Neural cell (in vitro differentiated cells): ENCODE measurements around the gene TMEM244.

ENCODE experiments used
- EP300 ChIP-seq: fragments of 450-650 bp; conservative IDR thresholded peaks from 2 replicates; pipeline ENCODE4 v1.6.1; 2014; ENCODE audit warnings: antibody characterized with exemption, mild to moderate bottlenecking, moderate library complexity; ENCODE audit not compliant: poor library complexity, severe bottlenecking
- EZH2 ChIP-seq: fragments of 200-600, 300-800 bp; shearing (Covaris generic), sonication (generic); IDR thresholded peaks from 2 replicates; pipeline ENCODE4 v1.6.1; 2014; ENCODE audit warnings: antibody characterized with exemption, low read length, borderline replicate concordance, mild to moderate bottlenecking; ENCODE audit not compliant: insufficient read depth, poor library complexity, severe bottlenecking
- POLR2AphosphoS5 ChIP-seq: IDR thresholded peaks from 2 replicates; pipeline ENCODE4 v1.6.1; 2012
- REST ChIP-seq: IDR thresholded peaks from 2 replicates; pipeline ENCODE4 v1.6.1; 2012; ENCODE audit warnings: borderline replicate concordance
- SMC3 ChIP-seq: fragments of 450-650 bp; conservative IDR thresholded peaks from 2 replicates; pipeline ENCODE4 v1.6.1; 2014; ENCODE audit warnings: antibody characterized with exemption, mild to moderate bottlenecking, moderate library complexity; ENCODE audit not compliant: poor library complexity
- TF ChIP-seq, protein P1 (sequence below): fragments of 450-650 bp; IDR thresholded peaks from 2 replicates; pipeline ENCODE4 v1.5.1; 2014; ENCODE audit warnings: antibody characterized with exemption, mild to moderate bottlenecking, moderate library complexity; ENCODE audit not compliant: poor library complexity, severe bottlenecking

- peak; percentile 57 for TF ChIP-seq REST
- TF ChIP-seq EP300: no peak
- TF ChIP-seq, protein P1, sequence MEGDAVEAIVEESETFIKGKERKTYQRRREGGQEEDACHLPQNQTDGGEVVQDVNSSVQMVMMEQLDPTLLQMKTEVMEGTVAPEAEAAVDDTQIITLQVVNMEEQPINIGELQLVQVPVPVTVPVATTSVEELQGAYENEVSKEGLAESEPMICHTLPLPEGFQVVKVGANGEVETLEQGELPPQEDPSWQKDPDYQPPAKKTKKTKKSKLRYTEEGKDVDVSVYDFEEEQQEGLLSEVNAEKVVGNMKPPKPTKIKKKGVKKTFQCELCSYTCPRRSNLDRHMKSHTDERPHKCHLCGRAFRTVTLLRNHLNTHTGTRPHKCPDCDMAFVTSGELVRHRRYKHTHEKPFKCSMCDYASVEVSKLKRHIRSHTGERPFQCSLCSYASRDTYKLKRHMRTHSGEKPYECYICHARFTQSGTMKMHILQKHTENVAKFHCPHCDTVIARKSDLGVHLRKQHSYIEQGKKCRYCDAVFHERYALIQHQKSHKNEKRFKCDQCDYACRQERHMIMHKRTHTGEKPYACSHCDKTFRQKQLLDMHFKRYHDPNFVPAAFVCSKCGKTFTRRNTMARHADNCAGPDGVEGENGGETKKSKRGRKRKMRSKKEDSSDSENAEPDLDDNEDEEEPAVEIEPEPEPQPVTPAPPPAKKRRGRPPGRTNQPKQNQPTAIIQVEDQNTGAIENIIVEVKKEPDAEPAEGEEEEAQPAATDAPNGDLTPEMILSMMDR: no peak
- TF ChIP-seq POLR2AphosphoS5: no peak
- no peak for TF ChIP-seq EZH2
- TF ChIP-seq SMC3: no peak
These were observed 69.1 kb downstream of the TMEM244 start for GRCh38 chr6:129792049-129792448.
